NCI-H2081 treated with DMSO at 0.1 percent for 48 hours (cell line): ENCODE data around the gene STAT5B.
"Not testable (repeated sequence)": the region's sequence is repeated elsewhere in the genome, so short reads cannot be mapped to it uniquely, and the experiment has no call there.

Experiments
- DNase-seq: peaks from one replicate; lab custom pipeline; 2025; lab: John Stamatoyannopoulos, UW

The STAT5B gene

GRCh38 chr17:42276359-42276608, at the start of gene STAT5B:
Gene STAT5B (minus strand): TSS chr17:42276391. CDS start chr17:42232127, 44,264 bp downstream.
- no peak for DNase-seq

- DNase-seq, result no peak
Measured at GRCh38 chr17:42325026-42325425, 48.8 kb upstream of the STAT5B start.

- no peak for DNase-seq
Measured at GRCh38 chr17:42323268-42323773, 47.1 kb upstream of the STAT5B start.

GRCh38 chr17:42322382-42323267, 46.4 kb upstream of the STAT5B start:
- DNase-seq, result peak; percentile 37

GRCh38 chr17:42321555-42321954, 45.4 kb upstream of the STAT5B start:
- no peak for DNase-seq

- DNase-seq, result not testable (repeated sequence)
Measured at GRCh38 chr17:42317967-42318366, 41.8 kb upstream of the STAT5B start.

- no peak for DNase-seq
Measured at GRCh38 chr17:42317266-42317845, 41.2 kb upstream of the STAT5B start.

- DNase-seq, result no peak
Measured at GRCh38 chr17:42316755-42317154, 40.6 kb upstream of the STAT5B start.

GRCh38 chr17:42315402-42316156, 39.4 kb upstream of the STAT5B start:
- no peak for DNase-seq

- no peak for DNase-seq
Measured at GRCh38 chr17:42313773-42314566, 37.8 kb upstream of the STAT5B start.

GRCh38 chr17:42313389-42313772, 37.2 kb upstream of the STAT5B start:
- DNase-seq, result no peak

- DNase-seq, result peak; percentile 73
Measured at GRCh38 chr17:42312285-42313130, 36.3 kb upstream of the STAT5B start.

GRCh38 chr17:42312035-42312284, 35.8 kb upstream of the STAT5B start:
- DNase-seq, result no peak

GRCh38 chr17:42311240-42312034, 35.2 kb upstream of the STAT5B start:
- DNase-seq, result no peak

GRCh38 chr17:42310787-42311215, 34.6 kb upstream of the STAT5B start:
- DNase-seq, result no peak

GRCh38 chr17:42309986-42310786, 34.0 kb upstream of the STAT5B start:
- DNase-seq, result no peak

- DNase-seq, result no peak
Measured at GRCh38 chr17:42309142-42309541, 33.0 kb upstream of the STAT5B start.

GRCh38 chr17:42308446-42308845, 32.3 kb upstream of the STAT5B start:
- no peak for DNase-seq

- no peak for DNase-seq
Measured at GRCh38 chr17:42307362-42307927, 31.3 kb upstream of the STAT5B start.

- DNase-seq, result no peak
Measured at GRCh38 chr17:42306385-42306667, 30.1 kb upstream of the STAT5B start.
